Measurements from ENCODE around the gene SLC39A8.

The SLC39A8 gene

DNA sequence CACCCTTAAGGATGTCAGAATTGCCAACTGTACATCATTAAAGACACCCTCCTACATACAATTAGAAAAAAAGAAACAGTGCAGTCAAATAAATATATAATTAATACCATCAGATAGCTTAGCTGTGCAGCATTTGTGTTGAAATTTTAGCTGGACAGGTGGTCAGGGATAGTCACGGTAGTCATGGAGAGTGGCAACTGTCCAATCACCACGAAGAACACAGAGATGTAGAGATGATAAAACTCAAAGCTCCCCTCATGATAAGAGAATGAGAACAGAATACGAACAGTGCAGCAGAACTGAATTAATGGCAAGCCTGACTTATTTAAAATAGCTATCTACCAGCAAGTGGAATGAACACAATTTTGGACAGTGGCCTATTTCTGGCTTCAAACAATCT lies 27.2 kb downstream of the SLC39A8 start:
- no peak for ATAC-seq
- TF ChIP-seq ZC3H10 (CRISPR knock-in tag; IDR thresholded peaks at IDR 0.05) (no peak), GLIS3 (CRISPR knock-in tag; IDR thresholded peaks at IDR 0.05) (no peak), ZFP30 (CRISPR knock-in tag; IDR thresholded peaks at IDR 0.05) (no peak), ESRRG (CRISPR knock-in tag; IDR thresholded peaks at IDR 0.05) (no peak), OSR1 (CRISPR knock-in tag; IDR thresholded peaks at IDR 0.05) (no peak), ZNF565 (CRISPR knock-in tag; conservative IDR thresholded peaks at IDR 0.05; ENCODE audit: low read depth) (no peak), ZNF8 (CRISPR knock-in tag; IDR thresholded peaks at IDR 0.05) (no peak), ARNTL (CRISPR knock-in tag; IDR thresholded peaks at IDR 0.05; ENCODE audit: borderline replicate concordance, low read depth) (no peak), RARB (CRISPR knock-in tag; IDR thresholded peaks at IDR 0.05) (no peak), PPARA (CRISPR knock-in tag; IDR thresholded peaks at IDR 0.05; ENCODE audit: borderline replicate concordance) (no peak), BACH2 (CRISPR knock-in tag; IDR thresholded peaks at IDR 0.05; ENCODE audit: borderline replicate concordance) (no peak), SNAI2 (CRISPR knock-in tag; IDR thresholded peaks at IDR 0.05) (no peak), CSDC2 (CRISPR knock-in tag; IDR thresholded peaks at IDR 0.05) (no peak), ISL1 (CRISPR knock-in tag; IDR thresholded peaks at IDR 0.05) (no peak)
- TF ChIP-seq, protein P1, sequence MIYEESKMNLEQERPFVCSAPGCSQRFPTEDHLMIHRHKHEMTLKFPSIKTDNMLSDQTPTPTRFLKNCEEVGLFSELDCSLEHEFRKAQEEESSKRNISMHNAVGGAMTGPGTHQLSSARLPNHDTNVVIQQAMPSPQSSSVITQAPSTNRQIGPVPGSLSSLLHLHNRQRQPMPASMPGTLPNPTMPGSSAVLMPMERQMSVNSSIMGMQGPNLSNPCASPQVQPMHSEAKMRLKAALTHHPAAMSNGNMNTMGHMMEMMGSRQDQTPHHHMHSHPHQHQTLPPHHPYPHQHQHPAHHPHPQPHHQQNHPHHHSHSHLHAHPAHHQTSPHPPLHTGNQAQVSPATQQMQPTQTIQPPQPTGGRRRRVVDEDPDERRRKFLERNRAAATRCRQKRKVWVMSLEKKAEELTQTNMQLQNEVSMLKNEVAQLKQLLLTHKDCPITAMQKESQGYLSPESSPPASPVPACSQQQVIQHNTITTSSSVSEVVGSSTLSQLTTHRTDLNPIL (CRISPR knock-in tag; IDR thresholded peaks at IDR 0.05; ENCODE audit: low read depth): no peak
- TF ChIP-seq, protein P2, sequence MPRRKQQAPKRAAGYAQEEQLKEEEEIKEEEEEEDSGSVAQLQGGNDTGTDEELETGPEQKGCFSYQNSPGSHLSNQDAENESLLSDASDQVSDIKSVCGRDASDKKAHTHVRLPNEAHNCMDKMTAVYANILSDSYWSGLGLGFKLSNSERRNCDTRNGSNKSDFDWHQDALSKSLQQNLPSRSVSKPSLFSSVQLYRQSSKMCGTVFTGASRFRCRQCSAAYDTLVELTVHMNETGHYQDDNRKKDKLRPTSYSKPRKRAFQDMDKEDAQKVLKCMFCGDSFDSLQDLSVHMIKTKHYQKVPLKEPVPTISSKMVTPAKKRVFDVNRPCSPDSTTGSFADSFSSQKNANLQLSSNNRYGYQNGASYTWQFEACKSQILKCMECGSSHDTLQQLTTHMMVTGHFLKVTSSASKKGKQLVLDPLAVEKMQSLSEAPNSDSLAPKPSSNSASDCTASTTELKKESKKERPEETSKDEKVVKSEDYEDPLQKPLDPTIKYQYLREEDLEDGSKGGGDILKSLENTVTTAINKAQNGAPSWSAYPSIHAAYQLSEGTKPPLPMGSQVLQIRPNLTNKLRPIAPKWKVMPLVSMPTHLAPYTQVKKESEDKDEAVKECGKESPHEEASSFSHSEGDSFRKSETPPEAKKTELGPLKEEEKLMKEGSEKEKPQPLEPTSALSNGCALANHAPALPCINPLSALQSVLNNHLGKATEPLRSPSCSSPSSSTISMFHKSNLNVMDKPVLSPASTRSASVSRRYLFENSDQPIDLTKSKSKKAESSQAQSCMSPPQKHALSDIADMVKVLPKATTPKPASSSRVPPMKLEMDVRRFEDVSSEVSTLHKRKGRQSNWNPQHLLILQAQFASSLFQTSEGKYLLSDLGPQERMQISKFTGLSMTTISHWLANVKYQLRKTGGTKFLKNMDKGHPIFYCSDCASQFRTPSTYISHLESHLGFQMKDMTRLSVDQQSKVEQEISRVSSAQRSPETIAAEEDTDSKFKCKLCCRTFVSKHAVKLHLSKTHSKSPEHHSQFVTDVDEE (CRISPR knock-in tag; IDR thresholded peaks at IDR 0.05): no peak
- TF ChIP-seq, protein P3, sequence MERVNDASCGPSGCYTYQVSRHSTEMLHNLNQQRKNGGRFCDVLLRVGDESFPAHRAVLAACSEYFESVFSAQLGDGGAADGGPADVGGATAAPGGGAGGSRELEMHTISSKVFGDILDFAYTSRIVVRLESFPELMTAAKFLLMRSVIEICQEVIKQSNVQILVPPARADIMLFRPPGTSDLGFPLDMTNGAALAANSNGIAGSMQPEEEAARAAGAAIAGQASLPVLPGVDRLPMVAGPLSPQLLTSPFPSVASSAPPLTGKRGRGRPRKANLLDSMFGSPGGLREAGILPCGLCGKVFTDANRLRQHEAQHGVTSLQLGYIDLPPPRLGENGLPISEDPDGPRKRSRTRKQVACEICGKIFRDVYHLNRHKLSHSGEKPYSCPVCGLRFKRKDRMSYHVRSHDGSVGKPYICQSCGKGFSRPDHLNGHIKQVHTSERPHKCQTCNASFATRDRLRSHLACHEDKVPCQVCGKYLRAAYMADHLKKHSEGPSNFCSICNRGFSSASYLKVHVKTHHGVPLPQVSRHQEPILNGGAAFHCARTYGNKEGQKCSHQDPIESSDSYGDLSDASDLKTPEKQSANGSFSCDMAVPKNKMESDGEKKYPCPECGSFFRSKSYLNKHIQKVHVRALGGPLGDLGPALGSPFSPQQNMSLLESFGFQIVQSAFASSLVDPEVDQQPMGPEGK (CRISPR knock-in tag; IDR thresholded peaks at IDR 0.05; ENCODE audit: borderline replicate concordance): no peak
- TF ChIP-seq, protein P4, sequence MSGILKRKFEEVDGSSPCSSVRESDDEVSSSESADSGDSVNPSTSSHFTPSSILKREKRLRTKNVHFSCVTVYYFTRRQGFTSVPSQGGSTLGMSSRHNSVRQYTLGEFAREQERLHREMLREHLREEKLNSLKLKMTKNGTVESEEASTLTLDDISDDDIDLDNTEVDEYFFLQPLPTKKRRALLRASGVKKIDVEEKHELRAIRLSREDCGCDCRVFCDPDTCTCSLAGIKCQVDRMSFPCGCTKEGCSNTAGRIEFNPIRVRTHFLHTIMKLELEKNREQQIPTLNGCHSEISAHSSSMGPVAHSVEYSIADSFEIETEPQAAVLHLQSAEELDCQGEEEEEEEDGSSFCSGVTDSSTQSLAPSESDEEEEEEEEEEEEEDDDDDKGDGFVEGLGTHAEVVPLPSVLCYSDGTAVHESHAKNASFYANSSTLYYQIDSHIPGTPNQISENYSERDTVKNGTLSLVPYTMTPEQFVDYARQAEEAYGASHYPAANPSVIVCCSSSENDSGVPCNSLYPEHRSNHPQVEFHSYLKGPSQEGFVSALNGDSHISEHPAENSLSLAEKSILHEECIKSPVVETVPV (CRISPR knock-in tag; IDR thresholded peaks at IDR 0.05): no peak
- TF ChIP-seq, protein P5, sequence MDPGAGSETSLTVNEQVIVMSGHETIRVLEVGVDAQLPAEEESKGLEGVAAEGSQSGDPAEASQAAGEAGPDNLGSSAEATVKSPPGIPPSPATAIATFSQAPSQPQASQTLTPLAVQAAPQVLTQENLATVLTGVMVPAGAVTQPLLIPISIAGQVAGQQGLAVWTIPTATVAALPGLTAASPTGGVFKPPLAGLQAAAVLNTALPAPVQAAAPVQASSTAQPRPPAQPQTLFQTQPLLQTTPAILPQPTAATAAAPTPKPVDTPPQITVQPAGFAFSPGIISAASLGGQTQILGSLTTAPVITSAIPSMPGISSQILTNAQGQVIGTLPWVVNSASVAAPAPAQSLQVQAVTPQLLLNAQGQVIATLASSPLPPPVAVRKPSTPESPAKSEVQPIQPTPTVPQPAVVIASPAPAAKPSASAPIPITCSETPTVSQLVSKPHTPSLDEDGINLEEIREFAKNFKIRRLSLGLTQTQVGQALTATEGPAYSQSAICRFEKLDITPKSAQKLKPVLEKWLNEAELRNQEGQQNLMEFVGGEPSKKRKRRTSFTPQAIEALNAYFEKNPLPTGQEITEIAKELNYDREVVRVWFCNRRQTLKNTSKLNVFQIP (CRISPR knock-in tag; IDR thresholded peaks at IDR 0.05; ENCODE audit: borderline replicate concordance, low read depth): no peak

DNA sequence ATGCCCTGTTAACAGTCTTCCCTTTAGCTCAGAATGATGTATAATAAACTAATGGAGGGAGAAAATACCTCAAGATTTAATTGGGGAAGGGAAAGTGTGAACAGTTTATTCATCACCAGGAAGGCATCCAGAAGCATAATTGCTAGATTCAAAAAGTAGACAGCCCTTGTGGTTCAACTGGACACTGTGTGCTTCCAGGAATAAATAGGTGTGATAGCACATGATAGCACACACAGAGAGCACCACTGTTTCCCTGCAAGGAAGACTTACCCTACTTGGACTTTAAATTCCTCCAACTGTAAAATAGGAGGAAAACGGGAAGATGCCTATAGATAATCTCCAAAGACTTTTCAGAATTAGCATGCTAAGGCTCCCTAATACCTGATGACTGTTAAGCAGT lies 27.8 kb downstream of the SLC39A8 start:
- ATAC-seq: no peak

More for the DNA sequence above, 27.8 kb downstream of the SLC39A8 start:
- no peak for TF ChIP-seq ZFP30 (CRISPR knock-in tag; IDR thresholded peaks at IDR 0.05)
- no peak for TF ChIP-seq ZFP3 (CRISPR knock-in tag; IDR thresholded peaks at IDR 0.05)
- TF ChIP-seq TOX (CRISPR knock-in tag; IDR thresholded peaks at IDR 0.05; ENCODE audit: borderline replicate concordance): no peak
- no peak for TF ChIP-seq PPARA (CRISPR knock-in tag; IDR thresholded peaks at IDR 0.05; ENCODE audit: borderline replicate concordance)
- no peak for TF ChIP-seq BACH2 (CRISPR knock-in tag; IDR thresholded peaks at IDR 0.05; ENCODE audit: borderline replicate concordance)
- TF ChIP-seq, protein P1 (CRISPR knock-in tag; IDR thresholded peaks at IDR 0.05; ENCODE audit: low read depth): no peak
- TF ChIP-seq ARNTL (CRISPR knock-in tag; IDR thresholded peaks at IDR 0.05; ENCODE audit: borderline replicate concordance, low read depth): no peak
- TF ChIP-seq OSR1 (CRISPR knock-in tag; IDR thresholded peaks at IDR 0.05): no peak
- TF ChIP-seq TCF4 (CRISPR knock-in tag; IDR thresholded peaks at IDR 0.05; ENCODE audit: borderline replicate concordance): no peak
- no peak for TF ChIP-seq SNAI2 (CRISPR knock-in tag; IDR thresholded peaks at IDR 0.05)
- no peak for TF ChIP-seq ZNF70 (CRISPR knock-in tag; IDR thresholded peaks at IDR 0.05)
- TF ChIP-seq, protein P4 (CRISPR knock-in tag; IDR thresholded peaks at IDR 0.05): no peak
- TF ChIP-seq, protein P3 (CRISPR knock-in tag; IDR thresholded peaks at IDR 0.05; ENCODE audit: borderline replicate concordance): no peak
